ENCODE measurements around the gene DNAH14. TPM values are rescaled to one million over a fixed set of nuclear protein-coding genes. Genes with fewer than 3 reads are reported as not detected.

The DNAH14 gene
- total and polyA plus RNA-seq, 9 of the 15 experiments (the other 6 are each of a cell fraction or from before 2014, with no cell fraction given) = 58.4 to 142 (median 98.4) TPM

GRCh38 chr1:224959115-224959514 is 29.6 kb downstream of the DNAH14 start:
- in situ Hi-C loops (cut with MboI) = no loop called here
- Histone ChIP-seq H3K9me1 (ENCODE audit: control insufficient read depth, insufficient read depth, low read length) (no peaks in the 10 kb centered on the region), H3K4me1 (replicated peaks in 1 of 2; ENCODE audit: control insufficient read depth in 2 of 2, insufficient read depth in 2 of 2, low read length in 2 of 2) (peaks cover 0 to 6% of the 10 kb centered on the region in 2 experiments; a peak in 2 of 5 replicates), H3K79me2 (ENCODE audit: control insufficient read depth, insufficient read depth, low read length) (no peaks in the 10 kb centered on the region), H3K9ac (ENCODE audit: insufficient read depth in 1 of 2, low read depth in 2 of 2, low read length in 2 of 2) (no peak overlapping the region), H4K20me1 (replicated peaks; ENCODE audit: control insufficient read depth, insufficient read depth, low read length) (no peaks in the 10 kb centered on the region), H3K4me3 (no peak overlapping the region), H3K4me2 (ENCODE audit: insufficient read depth, low read length) (no peak overlapping the region), H3K27ac (ENCODE audit: extremely low read depth, low read depth, low read length) (no peak overlapping the region), H3K27me3 (ENCODE audit: control insufficient read depth in 2 of 2, insufficient read depth in 2 of 2, low read length in 2 of 2) (no peaks in the 10 kb centered on the region), H2AFZ (ENCODE audit: low read depth, low read length) (no peak overlapping the region), H3K36me3 (ENCODE audit: control insufficient read depth, insufficient read depth, low read length) (peaks cover 62% of the 10 kb centered on the region), H3K9me3 (replicated peaks; ENCODE audit: control insufficient read depth, insufficient read depth, low read depth, low read length) (no peaks in the 10 kb centered on the region)
- ChIA-PET POLR2A (interaction anchor here (1.0 kb wide), 1 partner anchor 29 kb away, joined by 3 read pairs; the partner anchor contains the start of gene DNAH14), CTCF (ENCODE audit: low intra/inter-chr PET ratio) (no interaction called here)
- BruUV-seq (replicated peaks) = no TSS peak
- ATAC-seq (peak; percentile 46; the same call in 1 of the 3 replicates), FAIRE-seq (no peak), DNase-seq (ENCODE audit: extremely low read depth in 1 of 4, low spot score in 3 of 4) (peak in 2 of 4 experiments; percentile 12 to 16)
- TF ChIP-seq STAT6 (CRISPR knock-in tag; IDR thresholded peaks at IDR 0.05) = no peak
- TF ChIP-seq CBX8 (IDR thresholded peaks at IDR 0.05; ENCODE audit: borderline replicate concordance, extremely low read depth, low read depth, low read length, poor library complexity, severe bottlenecking) = no peak
- TF ChIP-seq ZNF41 (CRISPR knock-in tag; conservative IDR thresholded peaks at IDR 0.05) = no peak
- no peak for TF ChIP-seq BCL6 (CRISPR knock-in tag; IDR thresholded peaks at IDR 0.05)
- TF ChIP-seq PHB (CRISPR knock-in tag; IDR thresholded peaks at IDR 0.05) = no peak
- no peak for TF ChIP-seq NR2F6 (CRISPR knock-in tag; IDR thresholded peaks at IDR 0.05)
- no peak for TF ChIP-seq RBBP5 (IDR thresholded peaks at IDR 0.05; ENCODE audit: borderline replicate concordance, insufficient read depth, low read length, poor library complexity, severe bottlenecking)
- no peak for TF ChIP-seq ZNF57 (CRISPR knock-in tag; IDR thresholded peaks at IDR 0.05)
- TF ChIP-seq CBFA2T3 (IDR thresholded peaks at IDR 0.05) = peak; percentile 68
- TF ChIP-seq ZNF212 (CRISPR knock-in tag; IDR thresholded peaks at IDR 0.05) = no peak
- no peak for TF ChIP-seq BMI1 (IDR thresholded peaks at IDR 0.05; ENCODE audit: low read length)
- TF ChIP-seq ARID1B (IDR thresholded peaks at IDR 0.05) = peak; percentile 19; the same call in 1 of the 2 replicates
- peak; percentile 32 for TF ChIP-seq CBFA2T2 (conservative IDR thresholded peaks at IDR 0.05)
- TF ChIP-seq RBM34 (IDR thresholded peaks at IDR 0.05; ENCODE audit: borderline replicate concordance, insufficient read depth, low read length) = no peak
- peak; percentile 54 for TF ChIP-seq TCF3 (CRISPR knock-in tag; IDR thresholded peaks at IDR 0.05)
- TF ChIP-seq TRIM24 (IDR thresholded peaks at IDR 0.05) = no peak
- no peak for TF ChIP-seq E2F8 (IDR thresholded peaks at IDR 0.05; ENCODE audit: low read depth, partially characterized antibody)
- TF ChIP-seq DIDO1 (tag; IDR thresholded peaks at IDR 0.05; ENCODE audit: low read depth) = no peak
- intact Hi-C loops (cut with micrococcal nuclease) = no loop called here
- WGBS (ENCODE audit: insufficient coverage, low coverage, missing lambda C conversion rate) = 44% methylated on average over 1 of the region's 1 CpG

All from K562 (cell line).